CD4-positive, alpha-beta T cell treated with Interleukin-6 at 100 ng/mL for 8 hours (primary cell): ENCODE measurements around the gene ACOXL.
"Not testable (repeated sequence)": the region's sequence is repeated elsewhere in the genome, so short reads cannot be mapped to it uniquely, and the experiment has no call there.

Experiments used
- DNase-seq: peaks from one replicate; pipeline ENCODE4 v3.0.0-alpha.2; 2020; ENCODE audit warnings: mixed read lengths, low spot score

Gene ACOXL

DNA sequence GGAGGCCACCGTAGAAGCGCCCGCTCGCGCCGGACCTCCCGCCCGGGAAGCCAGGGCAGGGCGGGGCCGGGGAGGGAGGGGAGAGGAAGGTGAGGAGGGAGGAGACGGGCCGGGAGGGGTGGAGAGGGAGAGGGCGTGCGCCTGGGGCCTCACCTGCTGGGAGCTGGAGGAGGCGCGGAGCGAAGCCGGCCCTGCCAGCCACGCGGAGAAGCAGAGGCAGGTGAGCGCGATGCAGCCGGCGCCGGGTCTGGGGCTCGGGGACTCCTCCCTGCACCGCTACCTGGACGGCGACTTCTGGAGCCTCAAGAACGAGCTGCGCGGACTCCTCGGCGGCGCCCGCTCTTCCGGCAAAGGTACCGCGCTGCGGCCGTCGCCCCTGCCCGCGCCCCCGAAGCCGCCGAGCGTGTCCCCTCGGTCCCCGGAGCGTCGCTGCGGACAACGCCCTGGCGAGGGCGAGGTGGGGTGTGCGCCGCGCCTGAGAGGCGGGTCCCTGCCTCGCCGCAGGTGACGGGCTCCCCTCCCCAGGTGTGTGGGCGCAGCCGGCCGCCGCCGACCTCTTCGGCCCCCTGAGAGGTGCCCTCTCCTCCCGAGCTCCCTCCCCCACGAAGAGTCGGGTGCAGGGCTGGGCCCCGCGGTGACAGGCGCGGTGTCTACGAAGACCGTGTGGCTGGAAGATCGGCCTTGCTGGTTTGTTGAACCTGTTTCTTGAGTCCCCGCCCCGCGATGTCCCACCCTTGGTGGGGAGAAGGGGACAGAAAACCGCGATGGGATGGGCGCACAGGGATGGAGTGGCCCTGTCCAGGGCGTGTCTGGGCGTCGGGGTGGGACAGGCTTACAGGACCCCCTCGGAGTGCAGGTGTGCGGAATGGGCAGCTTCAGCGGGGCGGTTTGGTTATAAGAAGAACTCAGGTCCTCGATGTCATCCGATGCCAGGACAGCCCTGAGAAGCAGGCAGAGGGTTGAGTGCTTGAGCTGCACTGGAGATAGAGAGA, at the start of gene ACOXL:
ACOXL (plus strand) TSS at position 152 of the 992 bp plus-strand sequence. CDS start 35,817 bp downstream, outside the sequence.
- no peak for DNase-seq

DNA sequence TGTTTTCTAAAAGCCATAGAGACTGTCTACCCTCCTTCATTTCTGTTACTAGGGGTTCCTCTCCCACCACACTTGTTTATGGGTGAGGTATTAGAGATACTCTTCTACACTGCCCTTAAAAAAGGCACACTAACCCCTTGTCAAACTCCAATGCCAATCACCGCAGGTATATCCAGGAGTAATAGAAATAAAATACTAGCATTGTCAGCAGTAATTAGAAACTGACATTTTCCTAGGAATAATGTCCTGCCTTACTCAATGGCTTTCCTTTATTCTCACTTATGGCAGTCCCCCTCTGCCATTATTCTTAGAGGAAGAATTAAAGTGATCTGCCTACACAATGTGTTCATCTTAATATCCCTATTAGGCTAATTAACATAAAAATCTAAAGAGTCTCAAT, 49.5 kb upstream of the ACOXL start:
- DNase-seq: no peak

DNA sequence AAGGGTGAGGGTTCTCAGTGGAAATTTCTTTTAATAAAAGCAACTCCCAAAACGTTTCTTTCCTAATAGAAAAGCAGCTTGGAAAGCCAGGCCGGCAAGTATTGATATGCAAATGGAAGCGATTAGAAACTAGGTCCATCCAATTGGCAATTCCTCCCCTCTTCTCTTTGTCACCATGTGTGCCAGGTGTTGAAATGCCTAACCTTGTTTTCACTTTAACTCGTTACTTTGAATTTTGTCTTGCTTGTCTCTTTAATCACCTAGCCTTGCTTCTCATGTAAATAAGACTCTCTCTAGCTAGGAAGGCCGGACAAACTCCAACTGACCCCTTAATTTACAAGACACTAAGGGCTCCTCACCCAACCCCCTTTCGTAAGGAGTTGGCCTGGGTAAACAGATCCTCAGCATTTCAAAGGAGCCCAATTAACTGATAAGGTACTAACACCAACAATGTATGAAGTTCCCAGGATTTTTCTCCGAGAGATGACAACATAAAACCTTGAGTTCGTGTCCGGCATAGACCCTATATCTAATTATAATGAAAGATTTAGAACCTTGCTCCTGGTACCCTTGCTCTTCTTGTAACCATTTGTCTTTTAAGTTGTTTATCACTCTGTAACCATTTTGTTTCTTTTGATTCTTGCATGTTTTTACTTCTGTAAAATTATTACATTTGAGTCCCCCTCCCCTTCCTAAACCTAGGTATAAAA, 44.4 kb upstream of the ACOXL start:
- not testable (repeated sequence) for DNase-seq

DNA sequence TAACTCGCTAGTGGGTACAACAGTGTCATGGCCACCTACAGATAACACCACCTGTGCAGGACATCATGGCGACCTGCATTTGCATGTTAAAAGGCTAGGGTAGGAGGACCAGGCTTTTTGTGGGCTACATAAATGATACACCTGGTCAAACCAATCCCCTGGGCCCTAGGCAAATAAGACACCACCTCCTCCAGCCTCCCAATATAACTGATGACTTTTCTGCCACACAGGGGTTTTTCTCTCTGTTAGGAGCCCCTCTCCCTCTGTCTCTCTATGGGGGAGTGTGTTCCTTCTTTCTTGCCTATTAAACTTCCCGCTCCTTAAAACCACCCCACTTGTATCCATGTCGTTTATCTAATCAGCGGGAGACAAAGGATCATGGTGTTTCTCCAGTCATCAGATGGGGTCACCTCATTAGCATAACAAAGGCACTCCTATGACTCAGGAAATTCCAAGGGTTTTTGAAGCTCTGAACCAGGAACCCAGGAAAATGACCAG, 43.7 kb upstream of the ACOXL start:
- no peak for DNase-seq

DNA sequence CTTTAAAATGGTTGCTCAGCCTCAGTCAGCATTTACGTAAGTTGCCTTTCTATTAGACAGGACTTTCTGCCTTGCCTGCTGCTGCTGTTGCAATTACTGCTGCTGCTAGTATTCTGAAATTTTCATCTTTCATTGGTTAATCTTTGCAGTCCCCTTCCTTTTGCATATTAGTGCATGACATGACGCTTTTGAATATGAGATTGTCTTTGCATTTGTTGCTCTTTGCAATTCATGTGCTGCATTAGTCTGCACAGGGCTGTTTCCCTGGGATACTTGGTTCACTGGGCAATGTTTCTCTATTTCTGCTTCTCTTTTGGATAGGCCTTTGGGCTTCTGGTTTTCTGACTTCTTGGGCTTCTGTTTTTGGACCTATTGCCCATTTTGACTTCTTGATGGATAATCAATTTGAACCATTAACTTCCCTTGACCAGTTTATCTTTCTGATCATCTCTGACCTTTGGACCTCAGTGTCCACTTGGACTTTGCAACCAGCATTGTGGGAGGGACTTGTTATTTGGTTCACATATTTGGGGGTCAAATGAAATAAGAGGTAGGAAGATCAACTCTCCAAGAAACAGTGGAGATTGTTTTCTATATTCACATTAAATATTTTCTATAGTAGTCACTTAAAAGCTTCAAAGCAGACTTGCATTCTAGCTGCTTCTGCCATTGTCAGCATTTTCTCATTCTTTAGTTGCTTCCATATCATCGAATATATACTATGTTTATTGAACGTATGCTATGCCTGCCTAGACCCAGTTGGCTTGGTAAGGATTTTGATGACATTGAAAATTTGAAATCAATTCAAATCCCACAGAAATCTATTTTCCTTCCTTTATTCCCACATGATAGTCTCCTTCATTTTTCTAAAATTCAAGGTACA, 42.0 kb upstream of the ACOXL start:
- no peak for DNase-seq

DNA sequence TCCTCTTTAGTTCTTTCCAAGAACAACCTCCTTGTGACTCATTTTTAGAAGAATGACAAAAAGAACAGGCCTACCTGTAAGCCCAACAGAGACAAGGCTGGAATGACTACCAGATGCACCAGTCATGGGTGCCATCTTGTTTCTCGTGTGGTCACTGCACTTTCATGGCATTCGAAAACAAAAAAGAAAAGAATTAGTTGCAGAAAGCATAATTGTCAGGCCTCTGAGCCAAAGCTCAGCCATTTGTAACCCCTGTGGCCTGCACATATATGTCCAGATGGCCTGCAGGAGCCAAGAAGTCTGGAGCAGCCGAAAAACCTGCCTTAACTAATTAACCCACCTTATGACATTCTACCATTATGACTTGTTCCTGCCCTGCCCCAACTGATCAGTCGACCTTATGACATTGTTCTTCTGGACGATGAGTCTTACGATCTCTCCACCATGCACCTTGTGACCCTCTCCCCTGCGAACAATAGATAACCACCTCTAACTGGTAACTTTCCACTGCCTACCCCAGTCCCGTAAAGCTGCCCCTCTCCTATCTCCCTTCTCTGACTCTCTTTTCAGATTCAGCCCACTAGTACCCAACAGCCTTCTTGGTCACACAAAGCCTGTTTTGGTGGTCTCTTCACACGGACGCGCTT, 40.6 kb upstream of the ACOXL start:
- no peak for DNase-seq

DNA sequence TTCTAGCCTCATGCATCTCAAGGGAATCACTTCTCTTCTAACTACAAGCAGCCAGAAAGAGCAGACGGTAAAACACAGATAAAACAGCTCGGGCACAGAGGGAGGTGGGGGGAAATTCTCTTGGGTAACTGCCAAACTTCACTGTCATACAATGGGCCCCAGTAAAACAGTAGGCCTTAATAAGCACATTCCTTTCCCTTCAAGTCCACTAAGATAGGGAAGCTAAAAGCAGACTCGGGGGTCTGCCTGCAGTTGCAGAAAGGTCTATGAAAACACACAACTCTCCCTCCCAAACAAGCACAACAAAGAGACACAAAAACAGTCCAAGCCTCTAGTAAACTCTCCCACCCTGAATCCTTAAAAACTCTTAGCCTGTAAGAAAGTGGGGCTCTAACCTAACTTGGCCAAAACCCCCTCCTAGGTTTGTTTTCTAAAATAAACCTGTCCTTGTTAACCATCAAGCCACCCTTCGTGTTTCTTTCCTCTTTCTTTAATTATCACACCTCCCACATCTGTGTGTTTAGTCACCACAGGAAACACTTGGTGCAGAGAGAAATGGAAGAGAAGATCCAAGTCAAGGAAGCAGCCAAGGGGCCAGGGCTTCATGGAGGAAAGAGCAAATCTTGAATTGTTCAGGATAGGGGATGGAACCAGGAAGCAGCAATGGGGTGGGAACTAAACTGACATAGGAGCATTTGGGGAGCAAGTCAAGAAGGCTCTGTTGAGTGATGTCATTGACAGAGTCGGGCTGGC, 37.1 kb upstream of the ACOXL start:
- not testable (repeated sequence) for DNase-seq

DNA sequence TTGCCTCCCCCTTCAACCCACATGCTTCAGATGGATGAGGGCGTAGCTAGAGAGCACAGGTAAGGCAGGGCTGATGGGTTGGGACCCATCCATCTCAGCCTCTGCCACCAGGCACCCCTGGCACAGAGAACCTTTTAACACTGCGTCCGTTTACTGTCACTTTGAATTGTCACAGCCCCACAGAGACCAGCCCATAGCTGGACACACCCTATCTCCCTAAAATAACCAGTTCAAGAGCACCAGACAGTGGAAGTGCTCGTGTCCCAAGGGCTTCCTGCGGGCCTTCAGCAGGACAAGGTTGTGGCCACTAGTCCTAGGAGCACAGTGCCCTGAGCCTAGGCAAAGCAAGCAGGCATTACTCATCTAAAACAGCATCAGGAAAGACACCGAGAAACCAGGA, 34.1 kb upstream of the ACOXL start:
- DNase-seq: not testable (repeated sequence)

DNA sequence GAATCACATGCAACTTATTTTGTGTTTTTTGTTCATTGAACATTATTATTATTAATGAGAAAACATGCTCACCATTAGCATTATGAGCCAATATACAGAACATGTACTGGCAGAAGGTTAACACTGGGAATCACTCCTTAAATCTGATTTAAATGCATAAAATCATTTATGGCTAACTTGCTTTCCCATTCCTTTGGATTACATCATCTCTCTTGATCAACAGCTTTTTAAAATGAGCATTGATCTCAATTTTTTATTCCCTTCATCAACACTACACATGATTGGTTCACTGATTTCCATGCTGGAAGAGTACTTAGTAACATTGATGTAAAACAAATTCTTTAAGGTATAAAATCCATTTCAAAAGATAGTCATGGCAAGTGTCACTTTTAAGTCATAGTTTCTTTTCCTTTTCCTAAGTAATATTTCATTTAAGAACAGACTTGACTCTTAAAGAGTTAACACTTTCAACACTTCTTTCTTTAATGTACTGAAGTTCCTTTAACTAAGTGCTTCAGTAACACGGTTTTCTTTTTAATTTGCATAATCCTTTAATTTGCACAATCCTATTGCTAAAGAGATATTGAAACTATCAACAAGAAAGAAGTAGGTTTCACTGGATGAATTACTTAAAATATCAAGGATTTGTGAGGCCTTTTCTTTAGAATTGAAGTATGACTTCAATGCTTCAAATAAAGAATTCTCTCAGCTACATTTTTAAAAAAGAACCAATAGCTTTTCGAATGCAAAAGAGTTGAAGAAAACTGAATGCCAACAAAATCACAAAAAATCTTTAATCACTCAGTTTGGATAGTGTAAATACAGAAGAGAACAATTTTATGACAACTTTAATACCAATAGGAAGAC, 29.6 kb upstream of the ACOXL start:
- no peak for DNase-seq

DNA sequence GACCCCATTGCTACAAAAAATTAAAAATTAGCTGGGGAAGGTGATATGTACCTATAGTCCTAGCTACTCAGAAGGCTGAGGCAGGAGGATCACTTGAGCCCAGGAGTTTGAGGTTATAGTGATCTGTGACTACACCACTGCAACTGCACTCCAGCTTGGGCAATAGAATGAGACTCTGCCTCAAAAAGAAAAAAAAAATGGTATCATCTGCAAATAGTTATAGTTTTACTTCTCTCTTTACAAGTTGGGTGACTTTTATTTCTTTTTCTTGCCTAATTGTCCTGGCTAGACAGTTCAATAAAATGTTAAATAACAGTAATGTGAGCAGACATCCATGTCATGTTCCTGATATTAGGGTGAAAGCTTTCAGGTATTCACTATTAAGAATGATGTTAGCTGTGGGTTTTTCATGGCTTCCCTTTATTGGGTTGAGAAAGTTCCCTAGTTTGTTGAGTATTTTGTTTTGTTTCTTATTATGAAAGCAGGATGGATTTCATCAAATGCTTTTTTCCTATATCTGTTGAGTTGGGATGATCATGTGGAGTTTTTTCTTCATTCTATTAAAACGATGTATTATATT, 24.9 kb upstream of the ACOXL start:
- no peak for DNase-seq

DNA sequence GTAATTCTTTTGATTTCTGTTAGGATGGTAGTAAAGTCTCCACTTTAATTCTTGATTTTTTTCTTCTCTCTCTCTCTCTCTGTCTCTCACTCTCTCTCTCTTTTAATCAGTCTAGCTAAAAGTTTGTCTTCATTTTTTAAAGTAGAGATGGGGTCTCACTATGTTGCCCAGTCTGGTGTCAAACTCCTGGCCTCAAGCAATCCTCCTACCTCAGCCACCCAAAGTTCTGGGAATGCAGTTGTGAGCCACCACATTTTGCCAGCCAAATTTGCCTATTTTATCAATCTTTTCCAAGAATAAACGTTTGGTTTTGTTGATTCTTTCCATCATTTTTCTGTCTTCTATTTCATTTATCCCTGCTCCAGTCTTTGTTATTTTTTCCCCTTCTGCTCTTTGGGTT, 23.9 kb upstream of the ACOXL start:
- DNase-seq: no peak

DNA sequence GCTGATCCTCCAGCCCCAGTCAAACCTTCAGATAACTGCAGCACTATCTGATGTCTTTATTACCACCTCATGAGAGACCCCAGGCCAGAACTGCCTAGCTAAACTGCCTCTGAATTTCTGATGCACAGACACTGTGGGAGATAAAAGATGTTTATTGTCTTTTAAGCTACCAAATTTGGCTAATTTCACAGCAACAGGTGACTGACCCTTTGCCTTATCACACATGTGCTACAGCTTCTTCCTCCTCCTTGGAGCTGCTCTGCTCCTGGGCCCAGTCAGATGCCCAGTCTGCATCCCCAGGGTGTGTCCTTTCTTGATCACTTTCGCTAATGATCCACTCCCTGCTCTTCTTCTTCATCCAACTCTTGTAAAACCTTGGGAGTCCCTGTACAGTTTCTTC, 19.6 kb upstream of the ACOXL start:
- DNase-seq: no peak

DNA sequence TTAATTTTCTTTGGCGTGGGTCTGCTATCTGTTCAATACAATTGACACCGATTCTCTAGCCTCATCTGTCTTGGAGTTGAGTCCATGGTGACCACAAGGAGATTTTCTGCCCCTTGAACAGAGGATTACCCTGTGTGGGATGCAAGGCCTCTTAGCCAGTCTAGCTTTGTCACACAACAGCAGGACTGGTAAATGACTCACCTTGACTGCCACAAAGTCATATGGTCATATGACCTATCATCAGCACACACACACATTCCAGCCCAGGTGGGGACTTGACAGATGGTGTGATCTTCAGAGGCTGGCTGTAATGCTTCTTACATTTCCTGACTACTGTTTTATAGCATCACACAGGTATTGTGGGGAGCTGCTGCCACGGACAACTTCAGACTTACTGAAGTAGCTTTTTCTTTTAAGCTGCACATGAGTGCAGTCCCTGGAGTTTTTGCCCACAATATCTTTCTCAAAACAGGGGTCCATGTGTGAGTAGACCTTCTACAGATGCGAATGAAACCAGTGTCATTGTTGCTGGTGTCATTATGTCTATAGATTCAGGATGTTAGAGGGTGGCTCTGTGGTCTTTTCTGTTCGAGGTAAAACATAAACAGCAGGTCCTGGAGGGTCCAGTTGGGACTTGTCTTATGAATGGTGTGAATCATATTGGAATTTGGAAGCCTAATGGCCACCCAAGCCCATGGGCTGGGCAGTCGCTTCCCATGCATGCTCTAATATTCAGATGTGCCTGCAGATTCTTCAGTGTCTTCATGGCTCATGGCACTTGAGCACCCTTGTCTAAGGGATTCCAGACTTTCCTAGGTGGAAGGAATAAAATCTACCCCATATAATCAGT, 18.6 kb upstream of the ACOXL start:
- DNase-seq: no peak

DNA sequence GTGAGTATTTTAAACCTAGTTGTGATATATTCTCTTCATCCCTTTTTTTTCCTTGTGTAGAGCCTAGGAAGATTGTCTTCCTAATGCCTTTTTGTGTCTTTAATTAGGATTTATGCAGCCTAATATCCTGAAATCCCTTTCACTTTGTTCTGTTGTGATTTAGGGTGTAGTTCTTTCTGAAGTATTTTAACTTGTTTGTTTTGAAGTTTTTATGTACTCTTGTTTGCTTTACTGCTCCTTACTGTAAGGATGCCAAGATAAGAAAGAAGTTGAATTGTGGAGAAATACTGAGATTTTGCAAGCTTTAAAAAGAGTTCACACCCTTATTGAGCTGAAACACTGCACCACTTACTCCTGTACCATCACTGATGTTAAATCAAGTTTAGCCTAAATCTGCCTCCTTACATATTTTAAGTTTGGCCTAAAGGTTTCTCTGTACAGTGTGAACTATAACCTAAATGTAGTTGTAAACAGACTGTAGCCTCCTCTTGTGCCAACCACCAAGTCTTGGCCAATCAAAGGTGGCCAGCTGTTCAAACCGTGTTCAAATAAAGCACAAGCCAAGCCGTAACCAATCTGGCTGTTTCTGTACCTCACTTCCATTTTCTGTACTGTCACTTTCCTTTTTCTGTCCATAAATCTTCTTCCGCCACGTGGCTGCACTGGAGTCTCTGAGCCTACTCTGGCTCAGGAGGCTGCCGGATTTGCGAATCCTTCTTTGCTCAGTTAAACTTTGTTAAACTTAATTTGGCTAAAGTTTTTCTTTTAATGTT, 17.7 kb upstream of the ACOXL start:
- DNase-seq: no peak

DNA sequence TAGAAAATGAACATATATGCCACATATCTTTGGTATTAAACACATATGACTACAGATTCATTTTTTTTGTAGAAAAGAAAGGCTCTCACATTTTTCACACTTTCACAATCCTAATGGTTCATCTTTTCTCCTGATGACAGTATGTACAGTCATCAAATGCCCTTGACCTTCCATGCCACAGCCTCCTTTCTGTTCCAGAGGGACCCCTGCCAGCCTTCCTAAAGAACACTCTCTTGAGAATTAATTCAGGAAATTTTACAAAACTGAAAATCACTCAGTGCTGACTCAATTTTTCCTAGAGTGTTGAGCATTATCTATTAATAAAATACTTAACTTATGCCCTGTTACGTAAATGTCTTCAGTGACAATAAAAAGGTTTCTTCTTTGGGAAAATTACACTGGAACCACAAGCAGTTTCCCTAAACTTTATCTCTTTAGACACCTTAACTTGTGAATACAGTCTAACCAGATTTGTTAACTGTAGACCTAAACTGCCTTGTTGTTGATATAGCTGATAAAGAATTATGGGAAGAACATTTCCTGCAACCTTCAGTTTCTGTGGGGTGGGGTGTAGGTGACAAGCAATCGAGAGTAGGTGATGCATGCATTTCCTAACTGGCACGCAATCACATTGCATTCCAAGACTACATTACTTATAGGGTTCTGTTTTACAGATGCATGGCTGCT, 15.3 kb upstream of the ACOXL start:
- DNase-seq: no peak

DNA sequence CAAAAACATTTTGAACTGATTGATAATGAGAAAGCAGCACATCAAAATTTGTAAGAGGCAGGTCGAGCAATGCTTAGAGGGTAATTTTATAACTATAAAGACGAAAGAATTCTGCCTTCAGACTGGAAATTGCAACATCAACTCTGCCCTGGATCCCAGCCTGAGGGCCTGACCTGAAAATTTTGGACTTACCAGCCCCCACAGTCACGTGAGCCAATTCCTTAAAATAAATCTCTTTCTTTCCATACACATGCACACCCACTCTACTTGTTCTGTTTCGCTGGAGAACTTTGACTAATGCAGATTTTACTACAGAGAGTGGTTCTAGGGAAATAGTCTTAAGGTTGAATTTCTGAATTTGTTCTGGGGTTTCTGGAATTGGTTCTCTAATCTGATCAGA, 14.6 kb upstream of the ACOXL start:
- DNase-seq: no peak

DNA sequence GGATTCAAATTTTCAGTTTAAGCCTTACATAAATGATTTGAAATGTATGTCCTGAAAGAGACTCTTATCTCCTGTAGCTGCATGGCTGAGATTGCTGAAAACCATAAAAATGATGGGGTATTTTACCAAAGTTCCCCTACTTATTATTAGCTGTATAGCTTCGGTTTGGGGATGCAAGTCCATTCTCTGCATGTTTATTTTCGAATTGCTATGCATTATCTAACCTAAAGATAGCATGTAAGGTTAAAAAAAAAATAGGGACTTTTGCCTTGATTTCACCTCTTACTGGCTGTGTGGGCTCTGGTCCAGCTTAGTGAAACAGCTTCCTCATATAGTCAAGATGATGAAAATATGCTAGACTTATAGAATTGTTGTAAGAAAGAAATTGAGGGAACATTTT, 14.0 kb upstream of the ACOXL start:
- DNase-seq: no peak
